ENCODE results near the gene CABLES2. TPM values are rescaled to one million over a fixed set of nuclear protein-coding genes. Genes with fewer than 3 reads are reported as not detected.

CABLES2 gene
- total and polyA plus RNA-seq, 2 of the 4 experiments (the other 2 are of a cell fraction) = 1.4 to 5.1 TPM

- Histone ChIP-seq H3K4ac (ENCODE audit: low read depth, low read length) (no peak overlapping the region), H3K18ac (ENCODE audit: low read depth, low read length) (no peak overlapping the region), H2BK20ac (ENCODE audit: low read depth, low read length) (no peak overlapping the region), H3K23ac (ENCODE audit: low read depth, low read length) (no peak overlapping the region), H2BK15ac (ENCODE audit: low read depth, low read length) (no peak overlapping the region), H4K20me1 (ENCODE audit: insufficient read depth, low read length) (peaks cover 37% of the 10 kb centered on the region), H2AFZ (replicated peaks; ENCODE audit: low read length, poor library complexity) (no peak overlapping the region), H3K9me1 (ENCODE audit: insufficient read depth, low read length) (0 out of 2 replicates have a peak, but pooled peaks cover 8% of the 10 kb centered on the region), H3K4me2 (ENCODE audit: low read depth, low read length) (no peak overlapping the region), H3K9me3 (ENCODE audit: control insufficient read depth, insufficient read depth, low read length) (no peaks in the 10 kb centered on the region), H3K9ac (ENCODE audit: low read depth, low read length) (no peak overlapping the region), H3K36me3 (ENCODE audit: control insufficient read depth, insufficient read depth, low read length) (peaks cover 47% of the 10 kb centered on the region), H4K91ac (ENCODE audit: insufficient read depth, low read depth, low read length) (no peak overlapping the region), H3K56ac (ENCODE audit: extremely low read depth, insufficient read depth, low read length) (no peak overlapping the region), H2BK120ac (ENCODE audit: low read depth, low read length) (no peak overlapping the region), H4K8ac (ENCODE audit: low read depth in 2 of 2, low read length in 2 of 2) (no peak overlapping the region), H2BK5ac (ENCODE audit: low read depth, low read length, poor library complexity, severe bottlenecking) (no peak overlapping the region), H3K79me1 (ENCODE audit: low read depth in 1 of 2, low read length in 2 of 2) (peaks cover 19 to 36% of the 10 kb centered on the region in 2 experiments), H2AK9ac (replicated peaks; ENCODE audit: low read depth, low read length, poor library complexity) (no peak overlapping the region), H3K4me3 (ENCODE audit: insufficient read depth, low read depth, low read length) (no peak overlapping the region), H3K27ac (ENCODE audit: insufficient read depth, low read length) (no peak overlapping the region), H2AK5ac (ENCODE audit: low read depth, low read length) (no peak overlapping the region), H3K27me3 (ENCODE audit: control insufficient read depth, insufficient read depth, low read length) (no peaks in the 10 kb centered on the region), H3K14ac (replicated peaks; ENCODE audit: low read depth, low read length) (no peak overlapping the region), H3K4me1 (ENCODE audit: control insufficient read depth, insufficient read depth, low read length) (no peaks in the 10 kb centered on the region), H4K5ac (ENCODE audit: low read depth, low read length) (no peak overlapping the region)
- POLR2A ChIA-PET (ENCODE audit: unreplicated experiment) = no interaction called here
- ATAC-seq (ENCODE audit: low read depth) (no peak), DNase-seq (no peak)
- WGBS, 2 experiments (ENCODE audit: extremely low coverage in 2 of 2, insufficient read length in 1 of 2) = 90% methylated on average over 11 of the region's 12 CpGs; no CpG with 5 or more reads in 1 of the 2 experiments
- TF ChIP-seq POLR2A (IDR thresholded peaks at IDR 0.05; ENCODE audit: low read depth, low read length) = no peak
- no peak for TF ChIP-seq CHD1 (IDR thresholded peaks at IDR 0.05; ENCODE audit: low read depth, low read length)
- TF ChIP-seq CEBPB (IDR thresholded peaks at IDR 0.05; ENCODE audit: low read depth, low read length) = no peak
- no peak for TF ChIP-seq USF2 (IDR thresholded peaks at IDR 0.05; ENCODE audit: low read depth, low read length)
- no peak for TF ChIP-seq FOS (IDR thresholded peaks at IDR 0.05; ENCODE audit: low read depth, low read length)
- in situ Hi-C loops (cut with MboI; ENCODE audit: low sequenced_read_pairs) = loop anchor here (25.0 kb wide), 1 partner anchor 381 kb away; no protein-coding TSS in a partner anchor
- no TSS peak for BruUV-seq (replicated peaks)
- CTCF ChIA-PET = no interaction called here
- dilution Hi-C loops (cut with HindIII; ENCODE audit: low sequenced_read_pairs, unreplicated experiment) = loop anchor here (25.0 kb wide), 1 partner anchor 106 kb away; no protein-coding TSS in a partner anchor
- intact Hi-C loops (cut with micrococcal nuclease) = no loop called here
Measured at GRCh38 chr20:62393335-62393665, 13.8 kb downstream of the CABLES2 start.

Data from IMR-90 (cell line).